ENCODE measurements around the gene ANXA2.

ANXA2 gene

DNA sequence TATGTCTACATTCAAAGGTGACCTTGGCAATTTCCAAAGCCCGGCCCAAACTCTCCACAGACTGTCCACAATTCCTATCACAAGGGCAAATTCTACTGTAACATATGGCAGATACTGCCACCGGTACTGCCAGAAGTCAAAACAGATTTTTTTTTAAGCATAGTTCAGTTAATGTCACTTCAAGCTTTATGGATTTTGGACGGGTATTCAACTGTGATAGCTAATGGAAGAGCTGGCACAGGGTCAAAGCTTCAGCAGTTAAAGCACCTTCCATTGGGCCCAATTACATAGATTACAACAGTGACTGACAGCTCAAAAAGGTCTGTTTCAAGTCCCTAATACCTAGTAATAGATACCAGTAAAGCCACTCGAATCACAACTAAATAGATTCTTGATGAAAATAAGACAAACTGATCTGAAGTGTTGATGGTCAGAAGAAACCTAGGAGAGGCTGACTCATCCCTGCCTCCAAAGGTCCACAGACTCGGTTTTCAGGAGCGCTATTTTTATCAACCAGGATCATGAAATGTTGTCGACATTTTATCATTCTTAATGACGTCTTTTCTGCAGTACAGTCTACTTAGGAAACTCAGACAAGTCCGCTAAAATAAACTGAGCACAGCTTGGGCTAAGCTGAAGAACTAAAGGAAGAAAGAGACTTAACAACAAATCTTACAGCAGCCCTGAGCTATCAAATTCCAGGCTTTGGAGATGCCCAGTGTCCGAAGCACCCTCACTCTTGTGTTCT lies 38.7 kb downstream of the ANXA2 start:
- TF ChIP-seq CTCF (IDR thresholded peaks at IDR 0.05; ENCODE audit: low read depth, low read length): no peak
- no peaks in the 10 kb centered on the region for H3K27me3 ChIP-seq
- no peaks in the 10 kb centered on the region for H3K9me3 ChIP-seq
- DNase-seq: peak; percentile 85
- H3K36me3 ChIP-seq: peaks cover 26% of the 10 kb centered on the region
- peaks cover 27% of the 10 kb centered on the region for H3K4me1 ChIP-seq
- peak overlapping the region; percentile 41 for H3K4me3 ChIP-seq (ENCODE audit: low read depth, low read length)

DNA sequence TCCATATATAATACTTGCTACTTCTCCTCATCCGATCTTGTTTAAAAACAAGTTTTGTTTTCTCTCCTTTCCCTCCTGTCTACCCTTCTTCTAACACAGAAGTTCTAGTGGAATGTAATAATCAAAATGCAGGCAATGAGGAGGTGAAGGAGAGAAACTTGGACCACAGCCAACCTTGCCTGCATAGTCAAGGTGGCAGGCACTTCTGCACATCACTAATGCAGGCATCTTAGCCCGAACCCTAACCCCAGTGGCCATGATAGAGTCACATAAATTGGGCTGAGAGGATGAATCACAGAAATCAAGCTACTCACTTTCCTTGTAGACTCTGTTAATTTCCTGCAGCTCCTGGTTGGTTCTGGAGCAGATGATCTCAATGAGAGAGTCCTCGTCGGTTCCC lies 41.0 kb downstream of the ANXA2 start:
- H3K27me3 ChIP-seq: no peaks in the 10 kb centered on the region
- peaks cover 11% of the 10 kb centered on the region for H3K4me1 ChIP-seq
- DNase-seq: no peak
- peaks cover 32% of the 10 kb centered on the region for H3K36me3 ChIP-seq
- H3K4me3 ChIP-seq (ENCODE audit: low read depth, low read length): no peak overlapping the region
- no peak for TF ChIP-seq CTCF (IDR thresholded peaks at IDR 0.05; ENCODE audit: low read depth, low read length)
- H3K9me3 ChIP-seq: no peaks in the 10 kb centered on the region

GRCh38 chr15:60355148-60355857 lies 42.5 kb downstream of the ANXA2 start:
- H3K36me3 ChIP-seq: peaks cover 40% of the 10 kb centered on the region
- no peaks in the 10 kb centered on the region for H3K27me3 ChIP-seq
- H3K4me3 ChIP-seq (ENCODE audit: low read depth, low read length): no peak overlapping the region
- no peak for TF ChIP-seq CTCF (IDR thresholded peaks at IDR 0.05; ENCODE audit: low read depth, low read length)
- H3K4me1 ChIP-seq: peaks cover 26% of the 10 kb centered on the region
- DNase-seq: no peak
- no peaks in the 10 kb centered on the region for H3K9me3 ChIP-seq

DNA sequence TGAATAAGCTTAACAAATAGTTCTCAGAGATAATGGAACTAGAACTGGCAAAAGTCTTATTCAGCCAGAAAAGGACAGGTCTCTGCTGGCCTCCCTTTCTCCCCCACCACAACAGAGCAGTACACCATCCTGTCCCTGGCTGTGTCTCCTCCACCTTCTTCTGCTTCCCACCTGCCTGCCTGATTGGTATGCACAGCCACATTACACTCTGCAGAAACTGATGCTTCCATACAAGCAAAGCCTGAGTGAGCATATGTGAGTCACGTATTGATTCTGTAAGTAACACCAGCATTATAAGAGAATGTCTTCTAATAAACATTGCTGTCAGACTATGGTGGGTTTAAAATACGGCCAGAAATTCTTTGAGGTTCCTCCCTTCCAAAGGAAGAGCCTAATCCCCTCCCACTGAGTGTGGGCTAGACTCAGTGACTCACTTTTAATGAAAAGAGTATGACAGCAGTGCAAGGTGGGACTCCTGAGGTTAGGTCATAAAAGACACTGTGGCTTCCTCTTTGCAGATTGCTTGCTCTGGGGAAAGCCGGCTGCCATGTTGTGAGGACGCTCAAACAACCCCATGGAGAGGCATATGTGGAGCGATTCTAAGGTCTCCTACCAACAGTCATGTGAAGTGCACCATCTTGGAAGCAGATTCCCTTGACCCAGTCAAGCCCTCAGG lies 44.4 kb downstream of the ANXA2 start:
- no peaks in the 10 kb centered on the region for H3K27me3 ChIP-seq
- no peak for TF ChIP-seq CTCF (IDR thresholded peaks at IDR 0.05; ENCODE audit: low read depth, low read length)
- peaks cover 51% of the 10 kb centered on the region for H3K36me3 ChIP-seq
- no peaks in the 10 kb centered on the region for H3K9me3 ChIP-seq
- peaks cover 19% of the 10 kb centered on the region for H3K4me1 ChIP-seq
- no peak overlapping the region for H3K4me3 ChIP-seq (ENCODE audit: low read depth, low read length)
- no peak for DNase-seq

- peaks cover 18% of the 10 kb centered on the region for H3K4me1 ChIP-seq
These were observed 45.3 kb downstream of the ANXA2 start for GRCh38 chr15:60352525-60352924.

More at GRCh38 chr15:60352525-60352924, 45.3 kb downstream of the ANXA2 start:
- H3K4me3 ChIP-seq (ENCODE audit: low read depth, low read length): no peak overlapping the region
- H3K27me3 ChIP-seq: no peaks in the 10 kb centered on the region
- no peak for TF ChIP-seq CTCF (IDR thresholded peaks at IDR 0.05; ENCODE audit: low read depth, low read length)
- no peaks in the 10 kb centered on the region for H3K9me3 ChIP-seq
- DNase-seq: no peak
- H3K36me3 ChIP-seq: peaks cover 59% of the 10 kb centered on the region
